GM10847 (cell line): ENCODE data around the gene ENTPD2.

ENCODE experiments used
- POLR2A ChIP-seq: IDR thresholded peaks from 2 replicates; pipeline ENCODE4 v1.6.1; 2011; ENCODE audit not compliant: insufficient read length; ENCODE audit errors: extremely low read depth

Gene ENTPD2

GRCh38 chr9:137011907-137012675 is 41.8 kb downstream of the ENTPD2 start:
- no peak for TF ChIP-seq POLR2A

GRCh38 chr9:137011156-137011555 is 42.7 kb downstream of the ENTPD2 start:
- no peak for TF ChIP-seq POLR2A

GRCh38 chr9:137009938-137010732 is 43.7 kb downstream of the ENTPD2 start:
- TF ChIP-seq POLR2A = no peak

- no peak for TF ChIP-seq POLR2A
These were observed 44.6 kb downstream of the ENTPD2 start for GRCh38 chr9:137009217-137009616.

- TF ChIP-seq POLR2A = no peak
These were observed 45.5 kb downstream of the ENTPD2 start for GRCh38 chr9:137008312-137008711.

GRCh38 chr9:137007816-137008270 is 46.0 kb downstream of the ENTPD2 start:
- no peak for TF ChIP-seq POLR2A

- no peak for TF ChIP-seq POLR2A
These were observed 46.6 kb downstream of the ENTPD2 start for GRCh38 chr9:137007108-137007815.

GRCh38 chr9:137006116-137007003 is 47.5 kb downstream of the ENTPD2 start:
- no peak for TF ChIP-seq POLR2A

GRCh38 chr9:137002646-137003041 is 51.2 kb downstream of the ENTPD2 start:
- TF ChIP-seq POLR2A = no peak

- no peak for TF ChIP-seq POLR2A
These were observed 51.8 kb downstream of the ENTPD2 start for GRCh38 chr9:137001857-137002645.

GRCh38 chr9:137000177-137000930 is 53.5 kb downstream of the ENTPD2 start:
- TF ChIP-seq POLR2A = no peak
